ENCODE measurements around the gene MTR.
"Not testable (repeated sequence)": the region's sequence is repeated elsewhere in the genome, so short reads cannot be mapped to it uniquely, and the experiment has no call there.

The MTR gene

GRCh38 chr1:236853921-236854604, 59.0 kb downstream of the MTR start:
- TF ChIP-seq, protein P1, sequence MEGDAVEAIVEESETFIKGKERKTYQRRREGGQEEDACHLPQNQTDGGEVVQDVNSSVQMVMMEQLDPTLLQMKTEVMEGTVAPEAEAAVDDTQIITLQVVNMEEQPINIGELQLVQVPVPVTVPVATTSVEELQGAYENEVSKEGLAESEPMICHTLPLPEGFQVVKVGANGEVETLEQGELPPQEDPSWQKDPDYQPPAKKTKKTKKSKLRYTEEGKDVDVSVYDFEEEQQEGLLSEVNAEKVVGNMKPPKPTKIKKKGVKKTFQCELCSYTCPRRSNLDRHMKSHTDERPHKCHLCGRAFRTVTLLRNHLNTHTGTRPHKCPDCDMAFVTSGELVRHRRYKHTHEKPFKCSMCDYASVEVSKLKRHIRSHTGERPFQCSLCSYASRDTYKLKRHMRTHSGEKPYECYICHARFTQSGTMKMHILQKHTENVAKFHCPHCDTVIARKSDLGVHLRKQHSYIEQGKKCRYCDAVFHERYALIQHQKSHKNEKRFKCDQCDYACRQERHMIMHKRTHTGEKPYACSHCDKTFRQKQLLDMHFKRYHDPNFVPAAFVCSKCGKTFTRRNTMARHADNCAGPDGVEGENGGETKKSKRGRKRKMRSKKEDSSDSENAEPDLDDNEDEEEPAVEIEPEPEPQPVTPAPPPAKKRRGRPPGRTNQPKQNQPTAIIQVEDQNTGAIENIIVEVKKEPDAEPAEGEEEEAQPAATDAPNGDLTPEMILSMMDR (IDR thresholded peaks at IDR 0.05; ENCODE audit: extremely low read depth, insufficient read depth, missing control alignments) = no peak
- in situ Hi-C loops (cut with MboI; ENCODE audit: low pct_unique_long_range_greater_than_20kb, low sequenced_read_pairs, unreplicated experiment) = loop anchor here (25.0 kb wide), 1 partner anchor 742 kb away; no protein-coding TSS in a partner anchor
- DNase-seq (ENCODE audit: low spot score) = no peak

- TF ChIP-seq, protein P1 (IDR thresholded peaks at IDR 0.05; ENCODE audit: extremely low read depth, insufficient read depth, missing control alignments) = no peak
- in situ Hi-C loops (cut with MboI; ENCODE audit: low pct_unique_long_range_greater_than_20kb, low sequenced_read_pairs, unreplicated experiment) = loop anchor here (25.0 kb wide), 1 partner anchor 742 kb away; no protein-coding TSS in a partner anchor
- DNase-seq (ENCODE audit: low spot score) = no peak
Measured at GRCh38 chr1:236854605-236854983, 59.5 kb downstream of the MTR start.

GRCh38 chr1:236856649-236857048, 61.6 kb downstream of the MTR start:
- in situ Hi-C loops (cut with MboI; ENCODE audit: low pct_unique_long_range_greater_than_20kb, low sequenced_read_pairs, unreplicated experiment) = loop anchor here (25.0 kb wide), 1 partner anchor 744 kb away; no protein-coding TSS in a partner anchor

GRCh38 chr1:236858165-236858564, 63.1 kb downstream of the MTR start:
- TF ChIP-seq, protein P1 (IDR thresholded peaks at IDR 0.05; ENCODE audit: extremely low read depth, insufficient read depth, missing control alignments) = no peak
- in situ Hi-C loops (cut with MboI; ENCODE audit: low pct_unique_long_range_greater_than_20kb, low sequenced_read_pairs, unreplicated experiment) = loop anchor here (25.0 kb wide), 1 partner anchor 746 kb away; no protein-coding TSS in a partner anchor
- no peak for DNase-seq (ENCODE audit: low spot score)

More at GRCh38 chr1:236856649-236857048, 61.6 kb downstream of the MTR start:
- DNase-seq (ENCODE audit: low spot score) = not testable (repeated sequence)

GRCh38 chr1:236860101-236860500, 65.0 kb downstream of the MTR start:
- no peak for DNase-seq (ENCODE audit: low spot score)
- in situ Hi-C loops (cut with MboI; ENCODE audit: low pct_unique_long_range_greater_than_20kb, low sequenced_read_pairs, unreplicated experiment) = loop anchor here (25.0 kb wide), 1 partner anchor 748 kb away; no protein-coding TSS in a partner anchor
- TF ChIP-seq, protein P1 (IDR thresholded peaks at IDR 0.05; ENCODE audit: extremely low read depth, insufficient read depth, missing control alignments) = no peak

GRCh38 chr1:236860674-236861073, 65.6 kb downstream of the MTR start:
- in situ Hi-C loops (cut with MboI; ENCODE audit: low pct_unique_long_range_greater_than_20kb, low sequenced_read_pairs, unreplicated experiment) = loop anchor here (25.0 kb wide), 1 partner anchor 748 kb away; no protein-coding TSS in a partner anchor
- TF ChIP-seq, protein P1 (IDR thresholded peaks at IDR 0.05; ENCODE audit: extremely low read depth, insufficient read depth, missing control alignments) = no peak
- no peak for DNase-seq (ENCODE audit: low spot score)

GRCh38 chr1:236861560-236862218, 66.6 kb downstream of the MTR start:
- no peak for DNase-seq (ENCODE audit: low spot score)

More at GRCh38 chr1:236861560-236862218, 66.6 kb downstream of the MTR start:
- in situ Hi-C loops (cut with MboI; ENCODE audit: low pct_unique_long_range_greater_than_20kb, low sequenced_read_pairs, unreplicated experiment) = loop anchor here (25.0 kb wide), 1 partner anchor 749 kb away; no protein-coding TSS in a partner anchor
- TF ChIP-seq, protein P1 (IDR thresholded peaks at IDR 0.05; ENCODE audit: extremely low read depth, insufficient read depth, missing control alignments) = no peak
